ENCODE data around the gene SERPINE2.

SERPINE2 gene

GRCh38 chr2:223971731-223972130 lies 67.4 kb downstream of the SERPINE2 start:
- DNase-seq, result no peak

GRCh38 chr2:223970343-223971128 lies 68.5 kb downstream of the SERPINE2 start:
- peak; percentile 56 for DNase-seq

GRCh38 chr2:223969856-223970255 lies 69.2 kb downstream of the SERPINE2 start:
- no peak for DNase-seq

GRCh38 chr2:223969315-223969714 lies 69.8 kb downstream of the SERPINE2 start:
- DNase-seq, result no peak

- no peak for DNase-seq
Observed at GRCh38 chr2:223967981-223968380, 71.1 kb downstream of the SERPINE2 start.

GRCh38 chr2:223959688-223960087 lies 79.4 kb downstream of the SERPINE2 start:
- DNase-seq, result no peak

- DNase-seq, result peak; percentile 98
Observed at GRCh38 chr2:223957092-223957851, 81.8 kb downstream of the SERPINE2 start, which contains the start of gene MRPL44. Gene MRPL44 (plus strand): TSS chr2:223957463. CDS start chr2:223957473, 10 bp downstream.

GRCh38 chr2:223956300-223956699 lies 82.8 kb downstream of the SERPINE2 start:
- DNase-seq, result no peak

- DNase-seq, result no peak
Observed at GRCh38 chr2:223954401-223954800, 84.7 kb downstream of the SERPINE2 start.

- DNase-seq, result no peak
Observed at GRCh38 chr2:223952280-223952968, 86.7 kb downstream of the SERPINE2 start.

GRCh38 chr2:223950448-223951347 lies 88.4 kb downstream of the SERPINE2 start:
- no peak for DNase-seq

GRCh38 chr2:223949241-223949840 lies 89.7 kb downstream of the SERPINE2 start:
- no peak for DNase-seq

- no peak for DNase-seq
Observed at GRCh38 chr2:223947711-223948205, 91.3 kb downstream of the SERPINE2 start.

- DNase-seq, result no peak
Observed at GRCh38 chr2:223945755-223946154, 93.3 kb downstream of the SERPINE2 start.

GRCh38 chr2:223944703-223945531 lies 94.2 kb downstream of the SERPINE2 start, which contains the start of gene WDFY1:
Gene WDFY1 (minus strand): TSS chr2:223945335. CDS start chr2:223945284, 51 bp downstream.
- DNase-seq, result peak; percentile 93

- peak; percentile 64 for DNase-seq
Observed at GRCh38 chr2:223944166-223944702, 94.9 kb downstream of the SERPINE2 start.

GRCh38 chr2:223943561-223944008 lies 95.5 kb downstream of the SERPINE2 start:
- DNase-seq, result no peak

- no peak for DNase-seq
Observed at GRCh38 chr2:223943135-223943534, 96.0 kb downstream of the SERPINE2 start.

GRCh38 chr2:223941579-223942277 lies 97.4 kb downstream of the SERPINE2 start:
- DNase-seq, result no peak

Data from right forelimb (tissue), 1 donor.